Measurements from ENCODE around the gene EXOSC5. TPM values are rescaled to one million over a fixed set of nuclear protein-coding genes. Genes with fewer than 3 reads are reported as not detected.

Gene EXOSC5
- total and polyA plus RNA-seq, 2 of the 13 experiments (the other 11 are each of a cell fraction or from before 2014, with no cell fraction given), result 24.1 to 26.5 TPM

GRCh38 chr19:41397086-41398049 is at the start of gene EXOSC5, which contains the start of gene BCKDHA (continued):
- TF ChIP-seq CERS6 (CRISPR knock-in tag; IDR thresholded peaks at IDR 0.05) (no peak), ZNF501 (CRISPR knock-in tag; IDR thresholded peaks at IDR 0.05) (peak; percentile 95), SMAD3 (CRISPR knock-in tag; IDR thresholded peaks at IDR 0.05) (peak; percentile 1; the same call in 1 of the 2 replicates), TAF15 (IDR thresholded peaks at IDR 0.05; ENCODE audit: low read depth, low read length, poor library complexity, severe bottlenecking) (peak; percentile 45), ARID5B (CRISPR knock-in tag; IDR thresholded peaks at IDR 0.05) (no peak; the same call in 1 of the 2 replicates), ZBTB8A (CRISPR knock-in tag; IDR thresholded peaks at IDR 0.05; ENCODE audit: borderline replicate concordance, low read depth) (no peak), ZNF768 (CRISPR knock-in tag; IDR thresholded peaks at IDR 0.05) (peak; percentile 28; the same call in 1 of the 2 replicates), ZGPAT (CRISPR knock-in tag; IDR thresholded peaks at IDR 0.05) (peak; percentile 85), FOXP4 (CRISPR knock-in tag; IDR thresholded peaks at IDR 0.05) (peak; percentile 72), MAFK (conservative IDR thresholded peaks at IDR 0.05 in 1 of 2, IDR thresholded peaks at IDR 0.05 in 1 of 2; ENCODE audit: low read length in 2 of 2) (no peak), PRDM4 (CRISPR knock-in tag; IDR thresholded peaks at IDR 0.05; ENCODE audit: borderline replicate concordance) (no peak), HDAC2 (CRISPR knock-in tag; IDR thresholded peaks at IDR 0.05) (peak; percentile 88), POLR2G (IDR thresholded peaks at IDR 0.05; ENCODE audit: low read depth, low read length) (peak; percentile 75), NR1H2 (CRISPR knock-in tag; IDR thresholded peaks at IDR 0.05; ENCODE audit: borderline replicate concordance, low read depth) (no peak), TFDP1 (CRISPR knock-in tag; IDR thresholded peaks at IDR 0.05; ENCODE audit: borderline replicate concordance) (peak; percentile 95)
